ENCODE data around the gene PTF1A.

PTF1A gene

GRCh38 chr10:23186697-23187096 is 5.4 kb upstream of the PTF1A start:
- no peak for DNase-seq (ENCODE audit: low read depth)

- DNase-seq (ENCODE audit: low read depth) = no peak
Observed at GRCh38 chr10:23187155-23187554, 5.0 kb upstream of the PTF1A start.

DNA sequence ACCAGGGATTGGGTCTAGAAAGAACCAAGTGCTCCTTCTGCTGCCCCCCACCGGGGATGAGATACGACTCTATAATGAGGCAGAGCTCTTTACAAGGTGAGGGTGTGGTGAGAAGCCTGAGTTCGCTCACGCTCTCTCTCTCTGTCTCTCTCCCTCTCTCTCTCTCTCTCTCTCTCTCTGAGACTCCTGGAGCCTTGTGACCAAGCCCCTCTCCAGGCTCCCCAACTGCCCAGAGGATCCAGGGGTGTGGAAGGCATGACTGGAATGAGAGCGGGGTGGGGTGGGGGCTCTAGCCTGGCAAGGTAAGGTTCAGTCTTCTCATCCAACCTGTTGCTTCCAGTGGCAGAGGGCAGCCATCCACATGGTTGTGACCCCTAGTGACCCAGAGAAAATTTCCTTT is 3.1 kb upstream of the PTF1A start:
- no peak for DNase-seq (ENCODE audit: low read depth)

DNA sequence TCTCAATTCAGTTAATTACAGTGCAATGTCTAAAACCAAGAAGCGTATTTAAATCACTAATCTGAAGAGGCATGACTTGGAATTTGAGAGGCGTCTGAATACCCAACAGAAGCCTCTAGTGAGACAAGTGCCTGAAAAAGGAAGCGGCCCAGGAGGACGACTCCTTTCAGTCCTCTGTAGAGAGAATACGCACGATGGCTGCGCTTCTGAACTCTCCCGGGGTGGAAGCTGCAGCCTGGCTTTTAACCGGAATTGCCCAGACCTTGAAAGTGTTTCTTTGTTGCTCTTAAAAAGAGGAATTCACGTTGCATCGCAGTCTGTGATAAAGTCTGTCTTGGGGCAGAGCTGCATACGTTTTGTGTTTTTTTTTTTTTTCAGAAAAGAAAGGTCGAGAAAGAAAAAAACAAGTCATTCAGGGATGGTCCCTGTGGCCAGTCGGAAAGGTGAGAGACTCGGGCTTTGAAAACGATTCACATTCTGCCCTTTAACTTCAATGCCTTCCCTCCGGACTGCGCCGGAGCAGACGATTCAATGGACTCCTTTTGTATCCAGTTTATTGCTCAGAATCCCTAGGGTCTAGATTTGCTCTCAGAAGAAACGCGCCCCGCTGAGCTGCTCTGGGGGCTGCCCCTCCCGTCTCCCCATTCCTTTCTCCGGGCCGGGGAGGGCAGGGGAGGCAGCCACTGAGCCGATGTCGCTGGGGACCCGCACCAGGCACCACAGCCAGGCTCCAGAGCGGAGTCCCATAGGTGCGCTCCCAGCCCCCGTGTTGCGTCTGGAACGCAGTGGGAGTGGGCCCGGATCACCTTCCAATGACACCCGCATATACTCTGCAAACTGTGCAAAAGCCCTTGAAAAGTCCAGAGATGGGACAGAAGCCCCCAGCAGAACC is 994 bp upstream of the PTF1A start:
- no peak for DNase-seq (ENCODE audit: low read depth)

DNA sequence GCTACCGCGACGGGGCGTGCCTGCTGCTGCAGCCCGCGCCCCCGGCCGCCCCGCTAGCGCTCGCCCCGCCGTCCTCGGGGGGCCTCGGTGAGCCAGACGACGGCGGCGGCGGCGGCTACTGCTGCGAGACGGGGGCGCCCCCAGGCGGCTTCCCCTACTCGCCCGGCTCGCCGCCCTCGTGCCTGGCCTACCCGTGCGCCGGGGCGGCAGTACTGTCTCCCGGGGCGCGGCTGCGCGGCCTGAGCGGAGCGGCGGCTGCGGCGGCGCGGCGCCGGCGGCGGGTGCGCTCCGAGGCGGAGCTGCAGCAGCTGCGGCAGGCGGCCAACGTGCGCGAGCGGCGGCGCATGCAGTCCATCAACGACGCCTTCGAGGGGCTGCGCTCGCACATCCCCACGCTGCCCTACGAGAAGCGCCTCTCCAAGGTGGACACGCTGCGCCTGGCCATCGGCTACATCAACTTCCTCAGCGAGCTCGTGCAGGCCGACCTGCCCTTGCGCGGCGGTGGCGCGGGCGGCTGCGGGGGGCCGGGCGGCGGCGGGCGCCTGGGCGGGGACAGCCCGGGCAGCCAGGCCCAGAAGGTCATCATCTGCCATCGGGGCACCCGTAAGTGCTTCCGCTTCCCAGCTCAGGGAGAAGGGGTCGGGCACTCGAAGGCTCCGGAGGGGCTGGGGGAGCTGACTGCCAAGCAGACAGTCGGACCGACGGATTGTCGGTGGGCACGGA is 761 bp downstream of the PTF1A start:
- no peak for DNase-seq (ENCODE audit: low read depth)

GRCh38 chr10:23193435-23194074 is 1.4 kb downstream of the PTF1A start:
- no peak for DNase-seq (ENCODE audit: low read depth)

GRCh38 chr10:23194471-23194965 is 2.4 kb downstream of the PTF1A start:
- no peak for DNase-seq (ENCODE audit: low read depth)

DNA sequence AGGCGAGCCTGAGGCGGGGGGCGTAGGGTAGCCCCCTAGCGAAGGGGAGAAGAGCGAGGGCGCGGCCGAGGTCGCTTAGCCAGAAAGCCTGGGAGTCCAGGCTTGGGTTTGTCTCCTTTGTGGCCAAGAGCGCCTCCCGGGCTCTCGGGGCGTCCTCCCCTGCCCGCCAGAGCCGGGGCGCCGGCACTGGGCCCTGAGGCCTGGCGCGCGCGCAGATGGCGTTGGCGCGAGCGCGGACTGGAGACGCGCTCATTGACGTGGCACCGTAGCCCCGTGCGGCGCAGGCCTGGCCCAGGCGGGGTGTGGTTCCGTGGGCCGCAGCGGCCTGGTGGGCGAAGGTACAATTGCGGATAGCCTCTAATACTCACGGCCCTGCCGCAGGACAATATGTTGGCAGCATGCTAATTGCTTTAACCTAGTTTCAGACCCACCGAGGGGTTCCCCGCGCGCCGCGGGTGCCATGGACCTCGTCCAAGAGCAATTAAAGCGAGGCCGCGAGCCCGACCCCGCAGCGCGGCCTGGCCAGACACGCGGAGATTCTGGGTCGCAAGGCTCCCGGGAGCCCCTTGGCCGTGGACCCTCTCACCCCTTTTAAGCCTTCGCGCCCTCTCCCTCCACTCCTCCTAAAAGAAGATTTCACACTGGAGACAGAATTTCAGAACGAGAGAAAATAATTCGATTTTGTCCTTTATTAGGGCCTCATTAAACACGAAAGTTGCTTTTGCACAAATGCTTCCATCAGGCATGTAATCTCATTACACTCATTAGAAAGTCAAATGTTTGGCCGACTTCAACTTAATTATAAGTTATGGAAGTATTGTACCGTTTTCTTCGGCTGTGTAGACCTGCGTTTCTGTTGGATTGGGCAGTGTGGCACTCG is 3.1 kb downstream of the PTF1A start:
- DNase-seq (ENCODE audit: low read depth) = no peak

- no peak for DNase-seq (ENCODE audit: low read depth)
Observed at GRCh38 chr10:23195846-23196600, 3.9 kb downstream of the PTF1A start.

DNA sequence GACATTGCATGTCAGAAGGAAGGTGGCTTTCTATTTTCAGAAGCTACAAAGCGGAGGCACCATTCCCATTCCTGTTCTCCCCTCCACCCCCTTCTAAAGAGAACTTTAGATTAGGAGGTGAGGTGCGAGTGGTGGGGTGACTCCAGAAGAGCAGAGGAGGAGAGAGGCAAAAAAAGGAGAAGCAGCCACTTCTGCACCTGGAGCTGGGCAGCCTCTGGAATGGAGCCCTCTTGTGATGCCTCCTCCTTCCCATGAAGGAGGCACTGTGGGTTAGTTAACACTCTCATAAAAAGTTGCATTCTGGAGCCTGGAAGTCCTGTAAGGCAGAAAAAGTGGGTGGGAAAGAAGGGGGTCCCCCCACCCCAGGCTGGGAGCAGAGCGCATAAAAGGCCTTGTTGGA is 4.8 kb downstream of the PTF1A start:
- DNase-seq (ENCODE audit: low read depth) = no peak

DNA sequence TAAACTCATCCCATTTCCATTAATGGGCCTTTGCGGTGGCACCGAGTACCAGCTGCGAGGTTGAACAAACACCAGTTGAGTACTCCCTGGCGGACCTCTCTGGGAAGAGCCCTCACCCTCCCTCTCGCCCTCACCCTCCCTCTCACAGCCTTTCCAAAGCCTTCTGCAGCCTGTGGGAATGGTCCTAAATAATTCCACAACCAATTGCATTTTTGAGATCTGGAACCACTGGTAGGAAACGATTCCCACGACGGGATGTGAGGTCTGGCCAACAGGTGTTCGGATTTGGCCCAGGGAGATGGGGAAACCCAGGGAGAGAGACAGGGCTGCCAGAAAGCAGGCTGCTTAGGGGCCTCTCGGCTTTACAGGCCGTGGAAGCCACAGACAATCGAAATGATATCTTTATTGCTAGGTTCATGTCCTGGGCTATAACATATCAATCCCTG is 5.3 kb downstream of the PTF1A start:
- DNase-seq (ENCODE audit: low read depth) = no peak

- DNase-seq (ENCODE audit: low read depth) = no peak
Observed at GRCh38 chr10:23198610-23198939, 6.5 kb downstream of the PTF1A start.

DNA sequence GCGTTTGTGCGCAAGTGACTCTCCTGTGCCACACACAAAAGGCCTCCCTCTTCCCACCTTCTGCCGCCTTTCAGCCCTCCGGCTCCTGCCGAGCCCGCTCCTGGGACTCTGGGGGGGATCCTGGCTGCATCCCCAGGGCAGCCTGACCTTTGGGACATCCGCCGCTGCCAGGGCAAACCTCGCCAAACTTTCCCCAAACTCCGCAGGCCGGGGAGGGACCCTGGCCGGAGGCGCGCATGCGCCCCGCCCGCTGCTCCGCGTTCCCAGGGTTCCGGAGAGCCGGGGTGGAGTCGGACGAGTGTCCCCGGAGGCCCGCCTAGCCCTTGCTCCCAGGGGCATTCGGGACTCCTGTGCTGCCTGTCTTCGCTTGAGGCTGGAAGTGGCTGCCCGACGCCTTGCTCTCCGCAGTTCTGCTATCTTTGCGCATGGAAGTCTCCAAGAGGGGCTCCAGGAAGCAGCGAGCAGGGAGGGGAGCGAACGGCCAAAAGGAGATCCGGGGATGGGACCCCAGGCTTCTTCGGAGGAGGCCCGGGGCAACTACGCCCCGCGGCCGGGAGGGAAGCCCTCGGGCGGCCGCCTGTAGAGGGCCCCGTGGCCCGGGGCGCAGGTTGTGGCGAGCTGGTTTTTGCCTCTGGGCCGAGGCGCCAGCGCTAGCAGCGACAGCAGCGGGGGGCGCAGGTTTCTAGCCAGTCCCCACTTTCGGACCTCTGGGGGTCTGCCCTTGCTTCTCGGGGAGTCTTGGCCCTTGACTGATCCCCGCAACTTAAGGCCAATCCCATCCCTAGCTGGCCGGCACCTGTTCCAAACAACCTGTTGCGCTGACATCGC is 7.0 kb downstream of the PTF1A start:
- DNase-seq (ENCODE audit: low read depth) = no peak

DNA sequence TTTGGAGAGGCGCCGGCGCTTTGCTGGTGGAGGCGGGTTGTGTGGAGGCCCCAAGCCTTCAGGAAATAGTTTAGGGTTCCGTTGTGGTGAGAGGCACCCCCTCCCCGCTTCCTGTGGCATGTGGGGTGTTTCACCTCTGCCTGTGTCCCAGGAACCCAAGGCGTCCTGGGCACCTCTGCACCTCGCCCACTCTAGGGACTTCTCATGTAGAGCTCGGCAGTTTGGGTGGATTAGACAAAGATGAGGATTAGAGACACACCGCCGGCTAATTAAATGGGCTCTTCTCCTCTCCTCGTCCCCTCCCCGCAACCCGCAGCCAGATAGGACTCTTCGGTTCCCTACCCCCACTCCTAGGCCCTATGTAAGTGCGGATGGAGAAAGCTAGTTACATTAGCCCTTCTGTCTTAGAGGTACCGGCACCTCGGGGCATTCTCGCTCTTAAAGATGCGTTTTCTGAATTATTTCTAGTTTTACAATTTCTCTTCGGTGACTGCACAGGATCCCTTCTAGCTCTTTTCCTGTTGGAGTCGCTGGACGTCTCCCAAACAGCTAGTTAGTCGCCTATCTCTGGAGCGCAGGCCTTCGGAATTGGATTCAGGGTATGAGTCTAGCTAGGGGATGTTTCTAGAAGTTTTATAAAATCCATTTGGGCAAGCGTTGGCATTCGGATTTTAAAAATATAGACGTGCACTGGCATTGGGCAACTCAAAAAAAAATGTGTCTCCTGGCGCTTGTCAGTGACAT is 7.8 kb downstream of the PTF1A start:
- no peak for DNase-seq (ENCODE audit: low read depth)

DNA sequence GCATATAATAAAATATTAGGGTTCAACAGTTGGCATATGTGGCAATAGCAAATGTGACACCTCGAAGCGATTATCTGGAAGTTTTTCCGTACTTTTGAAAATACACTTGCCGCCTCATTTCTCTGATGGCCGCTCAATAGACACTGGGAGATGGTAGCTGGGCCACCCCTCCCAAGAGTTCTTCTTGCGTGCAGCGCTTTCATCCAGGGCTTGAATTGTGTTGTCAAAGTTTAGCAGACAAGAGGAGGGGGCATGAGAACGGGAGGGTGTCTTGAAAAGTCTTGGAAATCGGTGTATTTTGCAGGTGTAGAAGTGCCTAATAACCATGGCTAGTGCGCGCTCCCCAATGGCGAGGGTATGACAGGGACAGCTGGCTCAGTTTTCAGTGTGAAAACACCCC is 8.5 kb downstream of the PTF1A start:
- DNase-seq (ENCODE audit: low read depth) = no peak

- no peak for DNase-seq (ENCODE audit: low read depth)
Observed at GRCh38 chr10:23200997-23201652, 9.0 kb downstream of the PTF1A start.

DNA sequence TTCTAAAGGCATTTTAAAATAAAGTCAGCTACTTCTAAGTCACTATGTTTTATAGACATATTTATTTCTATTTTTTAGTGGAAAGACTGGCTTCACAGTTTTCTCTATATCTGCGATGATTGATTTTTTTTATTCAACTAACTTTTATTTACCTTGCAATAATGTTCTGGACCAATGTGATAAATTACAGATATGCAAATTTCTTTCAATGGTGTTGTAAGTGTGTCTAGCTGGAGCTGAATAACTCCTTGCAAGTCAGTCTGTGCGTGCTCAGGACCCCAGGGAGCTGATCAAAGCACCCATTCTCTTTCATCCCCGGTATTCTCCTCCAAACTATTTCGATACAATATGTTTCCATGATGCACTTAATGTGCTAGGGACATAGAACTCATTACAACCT is 9.7 kb downstream of the PTF1A start:
- DNase-seq (ENCODE audit: low read depth) = no peak

- DNase-seq (ENCODE audit: low read depth) = no peak
Observed at GRCh38 chr10:23202779-23203178, 10.7 kb downstream of the PTF1A start.

Data from CMK (cell line).